Memory B cell (primary cell): ENCODE results near the gene MICALL1.
A peak's percentile ranks its signal among the peaks of the same experiment; 100 is the strongest.
"Not testable (repeated sequence)": the region's sequence is repeated elsewhere in the genome, so short reads cannot be mapped to it uniquely, and the experiment has no call there.

Experiments used
- ATAC-seq: fragments of 150-1000 bp; cut with Tn5 transposase; 2 replicates; pipeline ENCODE4 v1.10.0; 2021; ENCODE audit warnings: low read depth, mild to moderate bottlenecking, moderate library complexity
- DNase-seq, 2 donors: peaks; one replicate each; pipeline ENCODE4 v3.0.0; 2022; ENCODE audit warnings: low spot score in 2 of 2
- H3K27ac Mint-ChIP-seq: one replicate; pipeline ENCODE4 v1.8.0; 2022; ENCODE audit warnings: mild to moderate bottlenecking, moderate library complexity, mixed read lengths
- H3K27me3 Mint-ChIP-seq: one replicate; pipeline ENCODE4 v1.8.0; 2022; ENCODE audit warnings: mixed read lengths
- H3K36me3 Mint-ChIP-seq: one replicate; pipeline ENCODE4 v1.8.0; 2022; ENCODE audit warnings: mild to moderate bottlenecking, mixed read lengths
- H3K4me1 Mint-ChIP-seq: one replicate; pipeline ENCODE4 v1.8.0; 2022; ENCODE audit warnings: mixed read lengths
- H3K4me3 Mint-ChIP-seq: one replicate; pipeline ENCODE4 v1.8.0; 2022; ENCODE audit warnings: mild to moderate bottlenecking, moderate library complexity, mixed read lengths
- H3K9me3 Mint-ChIP-seq: one replicate; pipeline ENCODE4 v1.8.0; 2022; ENCODE audit warnings: mixed read lengths

Gene MICALL1

DNA sequence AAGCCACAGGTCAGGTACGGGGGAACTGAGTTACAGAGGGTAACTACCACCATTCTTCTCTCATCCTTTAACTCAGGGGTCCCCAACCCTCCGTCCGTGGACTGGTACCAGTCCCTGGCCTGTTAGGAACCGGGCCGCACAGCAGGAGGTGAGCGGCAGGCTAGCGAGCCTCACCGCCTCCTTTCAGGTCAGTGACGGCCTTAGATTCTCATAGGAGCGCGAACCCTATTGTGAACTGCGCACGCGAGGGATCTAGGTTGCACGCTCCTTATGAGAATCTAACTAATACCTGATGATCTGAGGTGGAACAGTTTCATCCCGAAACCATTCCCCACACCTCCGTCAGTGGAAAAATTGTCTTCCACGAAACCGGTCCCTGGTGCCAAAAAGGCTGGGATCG lies 46.5 kb downstream of the MICALL1 start:
- Mint-ChIP-seq H3K4me3 (peak overlapping the region; percentile 91), H3K27ac (peak overlapping the region; percentile 32), H3K4me1 (peaks cover 26% of the 10 kb centered on the region)
- H3K27me3 Mint-ChIP-seq, ATAC-seq, H3K9me3 Mint-ChIP-seq, H3K36me3 Mint-ChIP-seq, DNase-seq: not testable (repeated sequence)

DNA sequence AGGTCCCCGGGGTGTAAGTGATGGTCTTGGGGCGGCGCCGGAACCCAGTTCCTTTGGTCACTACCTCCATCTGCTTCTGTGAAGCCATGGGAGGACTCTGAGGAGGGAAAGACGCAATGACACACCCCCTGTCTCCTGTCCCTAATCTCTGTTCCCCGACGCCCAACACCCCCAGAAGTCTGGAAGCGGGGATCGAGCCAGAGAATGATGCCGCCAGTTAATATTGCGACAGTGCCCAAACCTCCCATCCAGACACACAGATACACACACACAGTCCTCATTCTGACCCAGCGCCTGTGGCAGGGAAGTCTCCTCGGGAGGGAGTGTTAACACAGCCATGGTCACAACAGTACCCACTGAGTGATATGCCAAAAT lies 47.0 kb downstream of the MICALL1 start:
- Mint-ChIP-seq H3K4me1 (peaks cover 29% of the 10 kb centered on the region), H3K4me3 (peak overlapping the region; percentile 91), H3K27me3 (no peaks in the 10 kb centered on the region), H3K27ac (peak overlapping the region; percentile 89), H3K36me3 (peaks cover 12% of the 10 kb centered on the region), H3K9me3 (no peaks in the 10 kb centered on the region)
- DNase-seq (peak in 1 of 2 donors; percentile 16), ATAC-seq (peak; percentile 34)

DNA sequence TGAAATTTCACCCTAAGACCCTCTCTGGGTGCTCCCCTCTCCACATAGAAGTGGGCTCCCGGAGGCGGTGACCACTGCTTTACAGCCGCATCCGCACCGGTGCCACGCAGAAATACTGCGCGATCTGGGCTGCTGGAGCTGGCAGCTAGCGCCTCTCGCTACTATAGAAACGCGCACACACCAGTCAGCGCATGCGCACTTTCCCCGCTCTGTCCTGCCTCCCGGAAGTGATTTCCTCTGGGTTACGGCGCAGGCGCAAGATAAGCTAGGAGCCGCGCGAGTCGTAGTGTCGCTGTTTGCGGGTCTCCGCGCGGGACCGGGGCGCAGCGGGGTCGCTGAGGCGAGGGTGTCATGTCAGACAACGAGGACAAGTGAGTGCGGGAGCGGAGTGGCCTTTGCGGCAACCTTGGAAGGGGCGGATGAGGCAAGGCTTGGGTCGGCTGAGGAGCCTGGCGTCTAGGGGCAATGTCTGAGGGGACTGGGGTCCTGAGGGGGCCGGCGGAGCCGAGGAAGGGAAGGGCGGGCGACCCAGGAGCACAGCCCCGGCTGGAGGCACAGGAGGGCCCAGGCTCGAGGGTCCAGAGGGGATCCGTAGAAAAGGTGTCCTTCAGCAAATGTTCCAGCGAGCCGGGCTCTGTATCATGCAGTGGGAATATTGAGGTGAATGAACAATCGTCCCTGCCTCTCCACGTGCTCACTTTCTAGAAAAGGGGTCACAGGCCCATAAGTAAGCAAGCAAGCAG lies 47.5 kb downstream of the MICALL1 start, which contains the start of the genes C22orf23 and POLR2F:
Gene C22orf23 (minus strand): TSS at position 165 of the 743 bp plus-strand sequence. CDS start 452 bp downstream, outside the sequence.
Gene POLR2F (plus strand): TSS at position 263 of the 743 bp plus-strand sequence. CDS start 89 bp downstream, at position 352.
- H3K4me3 Mint-ChIP-seq = peak within 1 kb of the TSS; percentile 91
- H3K4me1 Mint-ChIP-seq = peaks cover 31% of the 10 kb centered on the region
- peaks cover 15% of the 10 kb centered on the region for H3K36me3 Mint-ChIP-seq
- ATAC-seq (peak; percentile 95), DNase-seq (peak; percentile 92 to 94)
- no peaks in the 10 kb centered on the region for H3K9me3 Mint-ChIP-seq
- no peaks in the 10 kb centered on the region for H3K27me3 Mint-ChIP-seq
- H3K27ac Mint-ChIP-seq = peak within 1 kb of the TSS; percentile 89

DNA sequence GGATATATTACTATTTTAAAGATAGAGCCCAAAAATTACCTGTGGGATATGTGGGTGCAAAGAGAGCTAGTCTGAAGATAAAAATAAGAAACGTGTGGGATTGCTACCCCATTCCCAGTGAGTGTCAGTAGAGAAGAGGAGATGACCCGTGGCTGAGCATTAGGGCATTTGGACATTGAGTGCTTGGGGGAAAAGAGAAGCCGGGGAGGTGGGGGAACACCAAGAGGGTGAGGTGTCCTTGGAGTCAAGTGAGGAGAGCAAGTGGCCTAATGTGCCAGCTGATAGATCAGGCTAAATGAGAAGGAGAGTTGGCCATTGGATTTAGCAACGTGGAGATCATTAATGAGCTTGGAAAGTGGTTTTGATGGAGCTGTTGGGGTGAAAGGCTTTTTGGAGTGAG lies 48.6 kb downstream of the MICALL1 start:
- peaks cover 22% of the 10 kb centered on the region for H3K36me3 Mint-ChIP-seq
- no peak overlapping the region for H3K27ac Mint-ChIP-seq
- DNase-seq = no peak
- no peaks in the 10 kb centered on the region for H3K27me3 Mint-ChIP-seq
- peak overlapping the region; percentile 91 for H3K4me3 Mint-ChIP-seq
- no peaks in the 10 kb centered on the region for H3K9me3 Mint-ChIP-seq
- peaks cover 33% of the 10 kb centered on the region for H3K4me1 Mint-ChIP-seq
- ATAC-seq = no peak

DNA sequence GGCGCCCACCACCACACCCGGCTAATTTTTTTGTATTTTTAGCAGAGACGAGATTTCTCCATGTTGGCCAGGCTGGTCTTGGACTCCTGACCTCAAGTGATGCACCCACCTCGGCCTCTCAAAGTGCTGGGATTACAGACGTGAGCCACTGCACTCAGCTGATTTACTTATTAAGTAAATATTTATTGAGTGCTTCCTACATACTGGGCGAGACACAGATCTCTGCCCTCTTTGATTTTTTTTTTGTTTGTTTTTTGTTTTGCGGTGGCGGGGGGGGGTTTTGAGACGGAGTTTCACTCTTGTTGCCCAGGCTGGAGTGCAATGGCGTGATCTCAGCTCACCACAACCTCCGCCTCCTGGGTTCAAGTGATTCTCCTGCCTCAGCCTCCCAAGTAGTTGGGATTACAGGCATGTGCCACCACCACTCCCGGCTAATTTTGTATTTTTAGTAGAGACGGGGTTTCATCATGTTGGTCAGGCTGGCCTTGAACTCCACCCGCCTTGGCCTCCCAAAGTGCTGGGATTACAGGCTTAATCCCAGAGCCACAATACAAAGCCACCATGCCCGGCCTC lies 49.8 kb downstream of the MICALL1 start:
- not testable (repeated sequence) for H3K27ac Mint-ChIP-seq, DNase-seq, H3K27me3 Mint-ChIP-seq, H3K9me3 Mint-ChIP-seq, H3K4me3 Mint-ChIP-seq, ATAC-seq
- H3K36me3 Mint-ChIP-seq = peaks cover 25% of the 10 kb centered on the region
- peaks cover 33% of the 10 kb centered on the region for H3K4me1 Mint-ChIP-seq

DNA sequence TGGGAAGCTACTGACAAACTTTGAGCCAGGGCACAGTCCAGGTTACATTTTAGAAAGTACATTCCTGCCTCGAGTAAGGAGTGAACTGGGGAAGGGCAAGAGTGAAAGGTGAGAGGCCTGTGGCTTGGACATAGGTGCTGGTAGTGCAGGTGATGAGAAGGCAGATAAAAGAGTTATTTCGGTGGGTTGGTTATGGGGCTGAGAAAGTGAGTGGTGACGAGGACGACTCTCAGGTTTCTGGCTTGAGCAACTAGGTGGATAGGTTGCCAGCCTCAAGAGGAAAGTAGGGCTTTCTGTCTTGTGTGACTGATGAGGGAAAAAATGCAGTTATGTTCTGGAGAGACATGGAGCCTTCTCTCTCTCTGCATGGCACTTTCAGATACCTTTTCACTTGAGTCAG lies 51.1 kb downstream of the MICALL1 start:
- H3K36me3 Mint-ChIP-seq = peaks cover 34% of the 10 kb centered on the region
- H3K9me3 Mint-ChIP-seq = no peaks in the 10 kb centered on the region
- ATAC-seq (no peak), DNase-seq (no peak)
- H3K27me3 Mint-ChIP-seq = no peaks in the 10 kb centered on the region
- H3K4me3 Mint-ChIP-seq = no peak overlapping the region
- H3K4me1 Mint-ChIP-seq = peaks cover 33% of the 10 kb centered on the region
- no peak overlapping the region for H3K27ac Mint-ChIP-seq

DNA sequence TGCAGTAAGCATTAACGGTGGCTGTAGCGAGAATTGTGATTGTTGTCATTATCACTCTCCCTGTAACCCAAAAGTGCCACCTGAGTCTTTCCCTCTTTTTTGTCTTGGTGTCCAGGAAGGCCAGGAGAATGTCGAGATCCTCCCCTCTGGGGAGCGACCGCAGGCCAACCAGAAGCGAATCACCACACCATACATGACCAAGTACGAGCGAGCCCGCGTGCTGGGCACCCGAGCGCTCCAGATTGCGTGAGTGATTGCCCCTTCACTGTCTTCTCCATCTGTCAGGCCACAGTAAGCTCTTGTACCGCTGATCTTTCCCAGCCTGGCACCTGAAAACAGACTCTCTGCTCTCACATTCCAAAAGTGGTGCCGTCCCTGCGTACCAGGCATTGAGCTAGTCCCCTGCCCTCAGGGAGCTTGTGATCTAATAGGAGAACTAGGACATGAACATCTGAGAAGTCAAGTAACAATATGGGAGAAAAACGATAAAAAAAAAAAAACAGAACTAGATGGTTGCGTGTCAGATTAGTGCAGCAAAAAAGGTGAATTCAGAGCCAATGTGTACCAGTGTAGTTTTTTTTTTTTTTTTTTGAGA lies 53.2 kb downstream of the MICALL1 start:
- H3K9me3 Mint-ChIP-seq = no peaks in the 10 kb centered on the region
- ATAC-seq (no peak), DNase-seq (no peak)
- no peak overlapping the region for H3K4me3 Mint-ChIP-seq
- peaks cover 38% of the 10 kb centered on the region for H3K36me3 Mint-ChIP-seq
- H3K27me3 Mint-ChIP-seq = no peaks in the 10 kb centered on the region
- peaks cover 26% of the 10 kb centered on the region for H3K4me1 Mint-ChIP-seq
- H3K27ac Mint-ChIP-seq = no peak overlapping the region

DNA sequence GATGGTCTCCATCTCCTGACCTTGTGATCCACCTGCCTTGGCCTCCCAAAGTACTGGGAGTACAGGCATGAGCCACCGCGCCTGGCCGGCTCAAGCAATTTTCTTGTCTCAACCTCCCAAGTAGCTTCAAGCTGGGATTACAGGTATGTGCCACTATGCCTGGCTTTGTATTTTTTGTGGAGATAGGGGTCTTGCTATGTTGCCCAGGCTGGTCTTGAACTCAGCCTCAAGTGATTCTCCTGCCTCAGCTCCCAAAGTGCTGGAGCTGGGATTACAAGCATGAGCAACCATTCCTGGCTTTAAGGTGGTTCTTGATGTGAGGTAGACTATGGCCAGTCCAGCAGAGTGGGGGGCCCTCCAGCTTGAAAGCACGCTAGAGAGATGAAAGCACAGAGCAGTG lies 55.0 kb downstream of the MICALL1 start:
- Mint-ChIP-seq H3K36me3 (peaks cover 41% of the 10 kb centered on the region), H3K9me3 (no peaks in the 10 kb centered on the region), H3K4me3 (no peak overlapping the region), H3K27ac (no peak overlapping the region), H3K27me3 (no peaks in the 10 kb centered on the region), H3K4me1 (peaks cover 16% of the 10 kb centered on the region)
- no peak for DNase-seq
- no peak for ATAC-seq

DNA sequence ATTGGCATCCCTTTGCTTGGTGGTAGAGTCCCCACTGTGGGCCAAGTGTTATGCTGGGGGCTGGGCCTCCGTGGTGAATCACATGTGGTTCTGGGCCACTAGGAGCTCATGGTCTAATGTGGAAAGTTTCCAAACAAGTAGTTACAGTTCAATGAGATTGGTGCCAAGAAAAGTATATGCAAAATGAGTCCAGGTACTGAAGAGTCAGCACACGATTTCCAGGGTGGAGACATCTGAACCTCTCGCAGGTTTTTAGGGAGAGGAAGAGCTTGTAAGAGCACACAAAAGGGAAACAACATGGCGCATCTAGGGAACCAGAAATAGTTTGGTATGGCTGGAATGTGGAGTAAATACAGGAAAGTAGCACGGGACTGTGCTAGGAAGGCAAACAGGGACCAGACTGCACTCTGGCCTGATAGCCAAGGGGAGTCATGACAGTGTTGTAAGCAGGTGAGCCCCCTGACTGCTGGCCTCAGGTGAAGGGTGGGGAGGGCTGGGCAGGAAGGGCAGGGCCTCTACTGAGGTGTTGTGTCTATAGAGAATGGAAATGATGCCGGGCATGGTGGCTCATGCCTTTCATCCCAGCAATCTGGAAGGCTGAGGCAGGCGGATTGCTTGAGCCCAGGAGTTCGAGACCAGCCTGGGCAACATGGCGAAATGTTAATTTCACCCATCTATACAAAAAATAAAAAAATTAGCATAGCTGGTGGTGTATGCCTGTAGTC lies 60.0 kb downstream of the MICALL1 start:
- no peak for ATAC-seq
- no peaks in the 10 kb centered on the region for H3K27me3 Mint-ChIP-seq
- no peak overlapping the region for H3K27ac Mint-ChIP-seq
- H3K9me3 Mint-ChIP-seq = no peaks in the 10 kb centered on the region
- peaks cover 29% of the 10 kb centered on the region for H3K36me3 Mint-ChIP-seq
- peaks cover 2% of the 10 kb centered on the region for H3K4me1 Mint-ChIP-seq
- no peak overlapping the region for H3K4me3 Mint-ChIP-seq
- no peak for DNase-seq

DNA sequence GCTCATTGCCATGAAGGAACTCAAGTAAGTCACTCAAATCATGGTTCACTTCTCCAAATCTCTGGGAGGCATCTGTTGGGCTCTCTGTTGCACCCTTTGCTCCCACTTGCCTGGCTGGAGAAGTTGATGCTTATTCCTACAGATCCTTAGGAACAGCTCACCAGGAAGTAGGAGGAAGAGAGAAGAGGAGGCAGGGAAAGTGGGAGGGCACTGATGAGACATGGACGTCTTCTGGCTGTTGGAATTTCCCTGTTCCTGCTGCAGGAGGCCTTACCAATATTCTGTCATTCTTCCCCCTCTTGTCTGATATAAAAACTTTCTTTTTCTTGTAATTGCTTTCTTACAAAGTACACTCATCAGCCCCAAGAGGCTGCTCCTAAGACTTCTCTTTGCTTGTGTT lies 61.0 kb downstream of the MICALL1 start:
- Mint-ChIP-seq H3K36me3 (peaks cover 29% of the 10 kb centered on the region), H3K4me3 (no peak overlapping the region), H3K4me1 (peaks cover 2% of the 10 kb centered on the region), H3K27me3 (no peaks in the 10 kb centered on the region), H3K27ac (no peak overlapping the region), H3K9me3 (no peaks in the 10 kb centered on the region)
- no peak for DNase-seq
- no peak for ATAC-seq

DNA sequence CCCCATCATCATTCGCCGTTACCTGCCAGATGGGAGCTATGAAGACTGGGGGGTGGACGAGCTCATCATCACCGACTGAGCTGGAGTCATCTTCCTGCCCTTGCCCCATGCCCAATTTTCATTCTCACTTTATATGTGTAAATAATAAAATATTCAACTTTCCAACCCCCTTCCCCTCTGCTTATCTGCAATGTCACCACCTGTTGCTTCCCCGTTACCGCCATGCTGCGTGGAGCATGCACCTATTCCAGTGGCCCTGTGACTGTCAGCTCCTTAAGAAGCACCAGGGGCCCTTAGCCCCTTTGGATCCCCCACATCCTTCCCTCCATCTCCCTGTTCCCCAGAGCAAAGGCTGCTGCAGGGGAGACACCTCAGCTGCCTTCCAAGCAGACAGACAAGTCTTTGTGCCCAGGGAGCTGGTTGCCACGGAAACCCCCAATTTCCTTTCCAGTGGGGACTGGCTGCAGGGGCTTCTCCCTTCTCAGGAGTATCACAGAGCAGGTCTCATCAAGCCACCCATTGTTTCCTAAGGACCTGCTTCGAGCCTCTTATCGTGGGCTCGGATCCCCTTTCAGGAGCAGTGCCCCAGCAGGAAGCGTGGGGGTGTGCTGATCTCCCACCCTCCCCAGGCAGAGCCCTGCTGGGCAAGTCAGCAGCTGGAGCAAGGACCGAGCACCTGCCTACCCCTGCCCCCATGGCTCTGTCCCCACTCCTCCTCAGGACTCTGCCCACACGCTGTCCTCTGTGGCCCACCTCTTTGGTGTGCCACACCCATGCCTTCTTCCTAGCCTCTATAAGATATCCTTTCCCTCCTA lies 61.7 kb downstream of the MICALL1 start:
- H3K4me1 Mint-ChIP-seq = peaks cover 2% of the 10 kb centered on the region
- H3K27me3 Mint-ChIP-seq = no peaks in the 10 kb centered on the region
- H3K27ac Mint-ChIP-seq = no peak overlapping the region
- no peak for DNase-seq
- ATAC-seq = no peak
- H3K9me3 Mint-ChIP-seq = no peaks in the 10 kb centered on the region
- no peak overlapping the region for H3K4me3 Mint-ChIP-seq
- H3K36me3 Mint-ChIP-seq = peaks cover 28% of the 10 kb centered on the region

DNA sequence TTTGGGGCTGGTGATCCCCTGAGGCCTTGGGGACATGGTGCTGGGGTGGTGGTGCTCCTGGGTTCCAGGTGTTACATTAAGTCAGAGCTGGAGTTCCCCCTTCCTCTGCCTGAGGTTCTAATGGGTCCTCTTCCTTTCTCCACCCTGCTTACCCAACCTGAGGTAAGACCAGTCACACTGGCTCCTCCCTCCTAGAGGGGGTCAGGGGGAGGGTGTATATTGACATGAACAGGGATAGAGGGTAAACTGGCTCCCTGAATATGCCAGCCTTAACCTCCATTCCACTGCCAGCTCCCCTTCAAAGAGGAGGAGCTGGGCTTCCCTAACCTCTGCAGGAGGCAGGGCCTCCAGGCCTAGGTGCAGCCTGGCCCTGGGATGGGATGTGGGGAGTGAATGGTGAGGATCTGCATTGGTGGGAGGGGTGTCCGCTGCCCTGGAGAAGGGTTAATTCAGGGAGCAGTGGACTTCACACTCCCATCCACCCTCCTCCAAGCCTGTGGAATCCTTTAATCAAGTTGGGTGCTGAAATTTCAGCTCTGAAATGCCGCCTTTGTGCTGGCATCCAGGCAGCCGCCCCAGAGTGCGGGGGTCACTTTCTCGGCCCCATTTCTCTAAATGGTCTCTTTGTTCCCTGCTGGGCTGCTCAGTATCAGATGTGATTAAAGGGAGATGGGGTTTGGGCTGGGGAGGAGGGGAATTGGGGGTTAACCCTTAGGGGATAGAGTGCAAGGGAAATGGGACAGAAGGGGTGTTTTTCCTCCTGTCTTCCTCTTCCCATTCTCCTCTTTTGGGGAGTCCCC lies 62.6 kb downstream of the MICALL1 start:
- H3K27me3 Mint-ChIP-seq = no peaks in the 10 kb centered on the region
- no peak overlapping the region for H3K4me3 Mint-ChIP-seq
- no peak for ATAC-seq
- no peaks in the 10 kb centered on the region for H3K9me3 Mint-ChIP-seq
- H3K27ac Mint-ChIP-seq = no peak overlapping the region
- peaks cover 2% of the 10 kb centered on the region for H3K4me1 Mint-ChIP-seq
- no peak for DNase-seq
- peaks cover 30% of the 10 kb centered on the region for H3K36me3 Mint-ChIP-seq

DNA sequence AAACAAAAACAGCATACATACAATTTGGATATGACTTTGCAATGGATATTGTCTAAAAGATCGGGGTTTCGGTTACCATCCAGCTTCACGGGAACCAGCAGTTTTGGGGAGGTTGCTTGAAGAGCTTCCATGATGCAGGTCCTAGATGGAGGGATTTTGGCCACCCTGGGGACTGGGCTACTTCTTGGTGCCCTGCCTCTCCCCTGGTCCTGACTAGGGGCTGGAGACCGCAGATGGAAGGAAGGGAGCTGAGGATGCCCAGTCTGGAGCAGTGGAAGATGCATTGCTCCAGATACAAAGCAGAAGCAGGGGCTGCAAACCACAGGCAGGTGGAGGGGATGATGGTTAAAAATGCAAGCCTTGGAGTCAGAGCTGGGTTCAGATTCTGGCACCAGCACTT lies 64.8 kb downstream of the MICALL1 start:
- no peak overlapping the region for H3K4me3 Mint-ChIP-seq
- no peaks in the 10 kb centered on the region for H3K27me3 Mint-ChIP-seq
- peaks cover 5% of the 10 kb centered on the region for H3K4me1 Mint-ChIP-seq
- H3K27ac Mint-ChIP-seq = no peak overlapping the region
- DNase-seq = no peak
- H3K9me3 Mint-ChIP-seq = no peaks in the 10 kb centered on the region
- H3K36me3 Mint-ChIP-seq = peaks cover 36% of the 10 kb centered on the region
- ATAC-seq = no peak
